Parathyroid adenoma (tissue), 2 donors: ENCODE results near the gene GLYR1.

Source experiments
- H2AFZ ChIP-seq: fragments of 300-600 bp; sonication (generic); one replicate; pipeline ENCODE4 v1.7.0; 2017; ENCODE audit warnings: antibody characterized with exemption, mild to moderate bottlenecking
- H3K27ac ChIP-seq: fragments of 300-600 bp; sonication (generic); one replicate; pipeline ENCODE4 v1.7.0; 2017
- H3K27me3 ChIP-seq: fragments of 300-600 bp; sonication (generic); one replicate; pipeline ENCODE4 v1.7.0; 2017; ENCODE audit warnings: low read length; ENCODE audit not compliant: control insufficient read depth, insufficient read depth
- H3K36me3 ChIP-seq: fragments of 300-600 bp; sonication (generic); one replicate; pipeline ENCODE4 v1.7.0; 2017; ENCODE audit warnings: low read length; ENCODE audit not compliant: control insufficient read depth, insufficient read depth
- H3K4me1 ChIP-seq: fragments of 300-600 bp; sonication (generic); one replicate; pipeline ENCODE4 v1.7.0; 2017; ENCODE audit warnings: control low read depth
- H3K4me2 ChIP-seq: fragments of 300-600 bp; sonication (generic); one replicate; pipeline ENCODE4 v1.7.0; 2017; ENCODE audit warnings: low read length
- H3K4me3 ChIP-seq: fragments of 300-600 bp; sonication (generic); one replicate; pipeline ENCODE4 v1.7.0; 2017; ENCODE audit warnings: low read depth, low read length
- H3K79me2 ChIP-seq: fragments of 300-600 bp; sonication (generic); one replicate; pipeline ENCODE4 v1.7.0; 2017; ENCODE audit warnings: control low read depth
- H3K9ac ChIP-seq: fragments of 300-600 bp; sonication (generic); one replicate; pipeline ENCODE4 v1.7.0; 2017; ENCODE audit warnings: mild to moderate bottlenecking
- H3K9me3 ChIP-seq: fragments of 300-600 bp; sonication (generic); one replicate; pipeline ENCODE4 v1.7.0; 2017; ENCODE audit warnings: low read length; ENCODE audit not compliant: control insufficient read depth
- TF ChIP-seq, protein P1 (sequence below): fragments of 300-600 bp; sonication (generic); IDR thresholded peaks from one replicate; pipeline ENCODE4 v1.7.0; 2017; ENCODE audit warnings: antibody characterized with exemption, mild to moderate bottlenecking
- donor health status: primary hyperparathyroidism.

Gene GLYR1

DNA sequence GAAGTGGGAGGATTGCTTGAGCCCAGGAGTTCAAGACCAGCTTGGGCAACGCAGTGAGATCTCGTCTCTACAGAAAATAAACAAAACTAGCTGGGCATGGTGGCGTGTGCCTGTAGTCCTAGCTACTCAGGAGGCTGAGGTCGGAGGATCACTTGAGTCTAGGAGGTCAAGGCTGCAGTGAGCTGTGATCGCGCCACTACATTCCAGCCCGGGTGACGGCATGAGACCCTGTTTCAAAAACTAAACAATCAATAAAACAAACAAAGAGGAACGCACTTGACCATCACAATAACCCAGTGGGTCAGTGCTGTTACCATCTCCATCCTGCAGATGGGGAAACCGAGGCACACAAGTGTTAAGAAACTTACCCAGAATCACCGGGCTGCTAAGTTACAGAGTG, 93.9 kb downstream of the GLYR1 start:
- H3K4me2 ChIP-seq: no peak overlapping the region
- H3K4me3 ChIP-seq: no peak overlapping the region
- H3K27me3 ChIP-seq: no peaks in the 10 kb centered on the region
- TF ChIP-seq, protein P1, sequence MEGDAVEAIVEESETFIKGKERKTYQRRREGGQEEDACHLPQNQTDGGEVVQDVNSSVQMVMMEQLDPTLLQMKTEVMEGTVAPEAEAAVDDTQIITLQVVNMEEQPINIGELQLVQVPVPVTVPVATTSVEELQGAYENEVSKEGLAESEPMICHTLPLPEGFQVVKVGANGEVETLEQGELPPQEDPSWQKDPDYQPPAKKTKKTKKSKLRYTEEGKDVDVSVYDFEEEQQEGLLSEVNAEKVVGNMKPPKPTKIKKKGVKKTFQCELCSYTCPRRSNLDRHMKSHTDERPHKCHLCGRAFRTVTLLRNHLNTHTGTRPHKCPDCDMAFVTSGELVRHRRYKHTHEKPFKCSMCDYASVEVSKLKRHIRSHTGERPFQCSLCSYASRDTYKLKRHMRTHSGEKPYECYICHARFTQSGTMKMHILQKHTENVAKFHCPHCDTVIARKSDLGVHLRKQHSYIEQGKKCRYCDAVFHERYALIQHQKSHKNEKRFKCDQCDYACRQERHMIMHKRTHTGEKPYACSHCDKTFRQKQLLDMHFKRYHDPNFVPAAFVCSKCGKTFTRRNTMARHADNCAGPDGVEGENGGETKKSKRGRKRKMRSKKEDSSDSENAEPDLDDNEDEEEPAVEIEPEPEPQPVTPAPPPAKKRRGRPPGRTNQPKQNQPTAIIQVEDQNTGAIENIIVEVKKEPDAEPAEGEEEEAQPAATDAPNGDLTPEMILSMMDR: no peak
- peaks cover 6% of the 10 kb centered on the region for H3K79me2 ChIP-seq
- no peak overlapping the region for H3K27ac ChIP-seq
- no peaks in the 10 kb centered on the region for H3K9me3 ChIP-seq
- no peaks in the 10 kb centered on the region for H3K36me3 ChIP-seq
- no peaks in the 10 kb centered on the region for H3K4me1 ChIP-seq
- H2AFZ ChIP-seq: no peak overlapping the region
- no peak overlapping the region for H3K9ac ChIP-seq
